ENCODE data around the gene AUP1. TPM values are rescaled to one million over a fixed set of nuclear protein-coding genes. Genes with fewer than 3 reads are reported as not detected.

The AUP1 gene
- polyA plus RNA-seq, 3 donors: 86.1 to 159 (median 152) TPM

GRCh38 chr2:74559912-74560311, 30.4 kb upstream of the AUP1 start:
- H3K27ac ChIP-seq (ENCODE audit: low read depth, low read length): no peak overlapping the region
- WGBS, 3 donors: 47 to 51% (median 49%) methylated on average over 5 of the region's 5 CpGs

- whole genome bisulfite sequencing, 3 donors: 54 to 65% (median 61%) methylated on average over 7 of the region's 7 CpGs
- no peak overlapping the region for H3K27ac ChIP-seq (ENCODE audit: low read depth, low read length)
Observed at GRCh38 chr2:74558284-74559230, 29.1 kb upstream of the AUP1 start.

GRCh38 chr2:74556831-74557370, 27.4 kb upstream of the AUP1 start:
- H3K27ac ChIP-seq (ENCODE audit: low read depth, low read length): no peak overlapping the region
- WGBS, 3 donors: 87 to 97% (median 91%) methylated on average over 6 of the region's 6 CpGs

GRCh38 chr2:74556159-74556558, 26.7 kb upstream of the AUP1 start:
- 72 to 87% (median 74%) methylated on average over 11 to 14 of the region's 14 CpGs for WGBS, 3 donors

GRCh38 chr2:74555610-74556103, 26.2 kb upstream of the AUP1 start:
- WGBS, 3 donors: 58 to 81% (median 59%) methylated on average over 17 of the region's 17 CpGs
- no peak overlapping the region for H3K27ac ChIP-seq (ENCODE audit: low read depth, low read length)

More at GRCh38 chr2:74556159-74556558, 26.7 kb upstream of the AUP1 start:
- no peak overlapping the region for H3K27ac ChIP-seq (ENCODE audit: low read depth, low read length)

- H3K27ac ChIP-seq (ENCODE audit: low read depth, low read length): no peak overlapping the region
- 2 to 5% (median 2%) methylated on average over 58 of the region's 58 CpGs for WGBS, 3 donors
Observed at GRCh38 chr2:74554820-74555531, 25.5 kb upstream of the AUP1 start.

- H3K27ac ChIP-seq (ENCODE audit: low read depth, low read length): peak within 1 kb of the TSS; percentile 29
- 1% methylated on average over 66 to 73 of the region's 73 CpGs for WGBS, 3 donors
Observed at GRCh38 chr2:74553892-74554819, 24.6 kb upstream of the AUP1 start, which contains the start of the genes DOK1 and LOXL3. TSS of gene DOK1 (plus strand) at chr2:74554720. CDS start at chr2:74554755, 35 bp downstream. TSS of gene LOXL3 (minus strand) at chr2:74553942. CDS start at chr2:74552634, 1,308 bp downstream.

- no peak overlapping the region for H3K27ac ChIP-seq (ENCODE audit: low read depth, low read length)
- 55 to 58% (median 57%) methylated on average over 27 of the region's 27 CpGs for WGBS, 3 donors
Observed at GRCh38 chr2:74552914-74553811, 23.7 kb upstream of the AUP1 start.

- 71 to 83% (median 77%) methylated on average over 21 of the region's 21 CpGs for WGBS, 3 donors
- H3K27ac ChIP-seq (ENCODE audit: low read depth, low read length): no peak overlapping the region
Observed at GRCh38 chr2:74551942-74552913, 22.7 kb upstream of the AUP1 start.

GRCh38 chr2:74551530-74551929, 22.0 kb upstream of the AUP1 start:
- no peak overlapping the region for H3K27ac ChIP-seq (ENCODE audit: low read depth, low read length)

GRCh38 chr2:74550231-74550630, 20.7 kb upstream of the AUP1 start:
- H3K27ac ChIP-seq (ENCODE audit: low read depth, low read length): no peak overlapping the region
- 92 to 94% (median 92%) methylated on average over 7 of the region's 7 CpGs for WGBS, 3 donors

GRCh38 chr2:74548900-74549826, 19.7 kb upstream of the AUP1 start:
- no peak overlapping the region for H3K27ac ChIP-seq (ENCODE audit: low read depth, low read length)
- WGBS, 3 donors: 4 to 9% (median 6%) methylated on average over 76 to 85 of the region's 85 CpGs

- no peak overlapping the region for H3K27ac ChIP-seq (ENCODE audit: low read depth, low read length)
- WGBS, 3 donors: 13 to 18% (median 18%) methylated on average over 26 of the region's 26 CpGs
Observed at GRCh38 chr2:74548285-74548899, 18.9 kb upstream of the AUP1 start.

- H3K27ac ChIP-seq (ENCODE audit: low read depth, low read length): no peak overlapping the region
- WGBS, 3 donors: 75 to 96% (median 90%) methylated on average over 3 of the region's 3 CpGs
Observed at GRCh38 chr2:74546004-74546403, 16.5 kb upstream of the AUP1 start.
